ENCODE measurements around the gene CAPN5.

- TF ChIP-seq YY1 (IDR thresholded peaks at IDR 0.05; ENCODE audit: insufficient read depth, insufficient read length) = no peak
- no peak for TF ChIP-seq ZNF274 (IDR thresholded peaks at IDR 0.05; ENCODE audit: low read depth, low read length)
These were observed 29.1 kb downstream of the CAPN5 start for GRCh38 chr11:77095551-77096490.
